Measurements from ENCODE around the gene COL27A1. TPM values are rescaled to one million over a fixed set of nuclear protein-coding genes. Genes with fewer than 3 reads are reported as not detected.

The COL27A1 gene
- total and polyA plus RNA-seq, 2 experiments from 2014 or later: 10.5 to 18.0 TPM

DNA sequence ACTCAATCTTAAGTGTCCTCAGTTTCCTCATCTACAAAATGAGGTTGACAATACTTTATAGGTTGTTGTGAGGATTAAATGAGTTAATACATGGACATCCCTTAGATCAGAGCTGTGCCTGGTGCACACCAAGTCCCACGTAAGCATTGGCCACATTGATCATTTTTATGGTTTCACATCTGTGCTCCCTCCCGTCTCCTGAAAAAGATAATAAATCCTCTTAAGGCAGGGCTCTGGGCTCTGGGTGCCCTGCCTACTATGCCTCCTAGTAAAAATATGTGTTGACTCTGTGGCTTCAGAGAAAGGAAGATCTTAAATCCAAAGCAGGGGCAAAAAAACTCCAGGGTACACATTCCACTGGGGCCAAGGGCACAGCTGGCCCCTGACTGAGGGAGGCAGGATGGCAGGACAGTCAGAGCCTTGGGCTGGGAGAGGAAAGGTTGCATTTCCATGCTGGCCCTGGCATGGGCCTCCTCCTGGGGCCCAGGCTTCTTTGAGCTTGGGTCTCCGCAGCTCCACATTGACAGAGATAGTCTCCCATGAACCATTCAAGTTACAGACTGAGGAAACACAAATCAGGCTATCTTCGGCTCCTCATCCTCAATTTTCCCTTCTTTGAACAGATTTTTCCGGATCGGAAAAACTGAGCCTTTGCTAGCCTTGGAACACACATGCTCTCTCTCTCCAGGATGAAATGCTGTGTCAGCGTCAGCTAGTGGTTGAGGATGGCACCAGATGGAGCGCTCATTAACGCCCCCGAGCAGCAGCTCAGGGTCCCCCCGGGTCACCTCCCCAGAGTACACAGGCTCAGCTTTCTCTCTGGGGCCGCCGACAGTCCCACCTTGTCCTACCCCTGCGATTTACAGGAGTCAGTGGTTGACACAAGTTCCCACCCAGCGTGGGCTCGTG lies 33.9 kb upstream of the COL27A1 start:
- H3F3A ChIP-seq (replicated peaks; ENCODE audit: low read depth): no peaks in the 10 kb centered on the region
- ATAC-seq (no peak), DNase-seq (ENCODE audit: low spot score) (no peak)
- no peaks in the 10 kb centered on the region for H3K9me3 Mint-ChIP-seq
- no peaks in the 10 kb centered on the region for H3K4me1 ChIP-seq (ENCODE audit: insufficient read depth)
- no peak overlapping the region for H3K27ac Mint-ChIP-seq
- H3K27me3 ChIP-seq (ENCODE audit: insufficient read depth): no peaks in the 10 kb centered on the region
- H3K27me3 Mint-ChIP-seq (ENCODE audit: insufficient read depth, low read depth, poor library complexity): peaks cover 10% of the 10 kb centered on the region
- H3K27ac ChIP-seq (ENCODE audit: low read depth): no peak overlapping the region
- no peaks in the 10 kb centered on the region; the same call in 2 of the 3 replicates for H3K36me3 Mint-ChIP-seq (ENCODE audit: low read depth)
- peaks cover 10% of the 10 kb centered on the region for H3K4me1 Mint-ChIP-seq
- no peaks in the 10 kb centered on the region for H4K20me1 ChIP-seq (replicated peaks; ENCODE audit: insufficient read depth)
- no peak overlapping the region for H3K4me3 ChIP-seq
- H3K36me3 ChIP-seq (ENCODE audit: insufficient read depth): no peaks in the 10 kb centered on the region
- no peaks in the 10 kb centered on the region for H3K9me2 ChIP-seq (ENCODE audit: insufficient read depth)
- H2AFZ ChIP-seq: no peak overlapping the region
- no peaks in the 10 kb centered on the region for H3K79me2 ChIP-seq (replicated peaks; ENCODE audit: insufficient read depth)
- no peak overlapping the region for H3K4me3 Mint-ChIP-seq
- TF ChIP-seq POLR2AphosphoS5 (IDR thresholded peaks at IDR 0.05; ENCODE audit: low read depth) (no peak), STAT1 (IDR thresholded peaks at IDR 0.05; ENCODE audit: unreplicated experiment) (no peak), EZH2phosphoT487 (IDR thresholded peaks at IDR 0.05; ENCODE audit: unreplicated experiment) (no peak), ZNF114 (CRISPR knock-in tag; IDR thresholded peaks at IDR 0.05) (no peak), NANOG (IDR thresholded peaks at IDR 0.05; ENCODE audit: borderline replicate concordance) (no peak), JUNB (IDR thresholded peaks at IDR 0.05; ENCODE audit: unreplicated experiment) (no peak), CREB1 (CRISPR knock-in tag; IDR thresholded peaks at IDR 0.05; ENCODE audit: low read depth) (no peak)
- TF ChIP-seq, protein P1, sequence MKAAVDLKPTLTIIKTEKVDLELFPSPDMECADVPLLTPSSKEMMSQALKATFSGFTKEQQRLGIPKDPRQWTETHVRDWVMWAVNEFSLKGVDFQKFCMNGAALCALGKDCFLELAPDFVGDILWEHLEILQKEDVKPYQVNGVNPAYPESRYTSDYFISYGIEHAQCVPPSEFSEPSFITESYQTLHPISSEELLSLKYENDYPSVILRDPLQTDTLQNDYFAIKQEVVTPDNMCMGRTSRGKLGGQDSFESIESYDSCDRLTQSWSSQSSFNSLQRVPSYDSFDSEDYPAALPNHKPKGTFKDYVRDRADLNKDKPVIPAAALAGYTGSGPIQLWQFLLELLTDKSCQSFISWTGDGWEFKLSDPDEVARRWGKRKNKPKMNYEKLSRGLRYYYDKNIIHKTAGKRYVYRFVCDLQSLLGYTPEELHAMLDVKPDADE (IDR thresholded peaks at IDR 0.05): no peak
- TF ChIP-seq, protein P2, sequence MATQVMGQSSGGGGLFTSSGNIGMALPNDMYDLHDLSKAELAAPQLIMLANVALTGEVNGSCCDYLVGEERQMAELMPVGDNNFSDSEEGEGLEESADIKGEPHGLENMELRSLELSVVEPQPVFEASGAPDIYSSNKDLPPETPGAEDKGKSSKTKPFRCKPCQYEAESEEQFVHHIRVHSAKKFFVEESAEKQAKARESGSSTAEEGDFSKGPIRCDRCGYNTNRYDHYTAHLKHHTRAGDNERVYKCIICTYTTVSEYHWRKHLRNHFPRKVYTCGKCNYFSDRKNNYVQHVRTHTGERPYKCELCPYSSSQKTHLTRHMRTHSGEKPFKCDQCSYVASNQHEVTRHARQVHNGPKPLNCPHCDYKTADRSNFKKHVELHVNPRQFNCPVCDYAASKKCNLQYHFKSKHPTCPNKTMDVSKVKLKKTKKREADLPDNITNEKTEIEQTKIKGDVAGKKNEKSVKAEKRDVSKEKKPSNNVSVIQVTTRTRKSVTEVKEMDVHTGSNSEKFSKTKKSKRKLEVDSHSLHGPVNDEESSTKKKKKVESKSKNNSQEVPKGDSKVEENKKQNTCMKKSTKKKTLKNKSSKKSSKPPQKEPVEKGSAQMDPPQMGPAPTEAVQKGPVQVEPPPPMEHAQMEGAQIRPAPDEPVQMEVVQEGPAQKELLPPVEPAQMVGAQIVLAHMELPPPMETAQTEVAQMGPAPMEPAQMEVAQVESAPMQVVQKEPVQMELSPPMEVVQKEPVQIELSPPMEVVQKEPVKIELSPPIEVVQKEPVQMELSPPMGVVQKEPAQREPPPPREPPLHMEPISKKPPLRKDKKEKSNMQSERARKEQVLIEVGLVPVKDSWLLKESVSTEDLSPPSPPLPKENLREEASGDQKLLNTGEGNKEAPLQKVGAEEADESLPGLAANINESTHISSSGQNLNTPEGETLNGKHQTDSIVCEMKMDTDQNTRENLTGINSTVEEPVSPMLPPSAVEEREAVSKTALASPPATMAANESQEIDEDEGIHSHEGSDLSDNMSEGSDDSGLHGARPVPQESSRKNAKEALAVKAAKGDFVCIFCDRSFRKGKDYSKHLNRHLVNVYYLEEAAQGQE (IDR thresholded peaks at IDR 0.05; ENCODE audit: unreplicated experiment): no peak
- TF ChIP-seq, protein P3, sequence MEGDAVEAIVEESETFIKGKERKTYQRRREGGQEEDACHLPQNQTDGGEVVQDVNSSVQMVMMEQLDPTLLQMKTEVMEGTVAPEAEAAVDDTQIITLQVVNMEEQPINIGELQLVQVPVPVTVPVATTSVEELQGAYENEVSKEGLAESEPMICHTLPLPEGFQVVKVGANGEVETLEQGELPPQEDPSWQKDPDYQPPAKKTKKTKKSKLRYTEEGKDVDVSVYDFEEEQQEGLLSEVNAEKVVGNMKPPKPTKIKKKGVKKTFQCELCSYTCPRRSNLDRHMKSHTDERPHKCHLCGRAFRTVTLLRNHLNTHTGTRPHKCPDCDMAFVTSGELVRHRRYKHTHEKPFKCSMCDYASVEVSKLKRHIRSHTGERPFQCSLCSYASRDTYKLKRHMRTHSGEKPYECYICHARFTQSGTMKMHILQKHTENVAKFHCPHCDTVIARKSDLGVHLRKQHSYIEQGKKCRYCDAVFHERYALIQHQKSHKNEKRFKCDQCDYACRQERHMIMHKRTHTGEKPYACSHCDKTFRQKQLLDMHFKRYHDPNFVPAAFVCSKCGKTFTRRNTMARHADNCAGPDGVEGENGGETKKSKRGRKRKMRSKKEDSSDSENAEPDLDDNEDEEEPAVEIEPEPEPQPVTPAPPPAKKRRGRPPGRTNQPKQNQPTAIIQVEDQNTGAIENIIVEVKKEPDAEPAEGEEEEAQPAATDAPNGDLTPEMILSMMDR (conservative IDR thresholded peaks at IDR 0.05; ENCODE audit: low read depth in 2 of 2): no peak
- H3K4me2 ChIP-seq: no peak overlapping the region

All from GM23338 (cell line).